A549 (cell line): Measurements from ENCODE around the gene MACF1. TPM values are rescaled to one million over a fixed set of nuclear protein-coding genes. Genes with fewer than 3 reads are reported as not detected.

Source experiments
- ATAC-seq, 2 experiments: fragments of 200-7000 bp in 1 of 2; fragments of >200 bp in 1 of 2; cut with Nextera tagmentation in 1 of 2; cut with Tn5 transposase in 1 of 2; 3 replicates each; pipeline versions ENCODE4 v1.8.0 to v1.9.1; 2018 to 2020; ENCODE audit warnings: mild to moderate bottlenecking in 1 of 2, moderate library complexity in 1 of 2
- CTCF ChIA-PET: fragments of 300-600 bp; sonication (Branson Sonifier 250); formaldehyde crosslinking; extraction: SDS; loops from one replicate; lab custom pipeline; 2021; ENCODE audit warnings: antibody characterized with exemption, inconsistent platforms; lab: Yijun Ruan, JAX
- POLR2A ChIA-PET: fragments of 350-600 bp; formaldehyde crosslinking; extraction: SDS; loops from one replicate; lab custom pipeline; 2021; ENCODE audit warnings: antibody characterized with exemption, inconsistent platforms; lab: Yijun Ruan, JAX
- DNase-seq, 2 experiments: peaks; one replicate each; pipeline versions ENCODE4 v3.0.0 to v3.0.0-alpha.2; 2011 to 2016; ENCODE audit warnings: low read depth in 1 of 2, low spot score in 1 of 2
- FAIRE-seq: peaks from 2 replicates; lab custom pipeline; 2011; peaks lifted over from hg19 to GRCh38; lab: Jason Lieb, UNC
- H3K27ac ChIP-seq, 2 experiments: fragments of >200 bp; sonication (Bioruptor Twin); formaldehyde crosslinking; 3 replicates each; pipeline ENCODE4 v1.5.1; 2016 to 2017
- H3K4me1 ChIP-seq: fragments of >200 bp; sonication (Bioruptor Twin); formaldehyde crosslinking; 3 replicates; pipeline ENCODE4 v1.6.1; 2016
- H3K4me2 ChIP-seq: fragments of >200 bp; sonication (Bioruptor Twin); formaldehyde crosslinking; 3 replicates; pipeline ENCODE4 v1.6.1; 2016
- H3K4me3 ChIP-seq: fragments of >200 bp; sonication (Bioruptor Twin); formaldehyde crosslinking; 3 replicates; pipeline ENCODE4 v1.5.1; 2016
- H3K9me3 ChIP-seq: fragments of >200 bp; sonication (Bioruptor Twin); formaldehyde crosslinking; 3 replicates; pipeline ENCODE4 v1.6.1; 2016
- ATOH8 ChIP-seq: fragments of 250-450 bp; sonication (Bioruptor Pico); IDR thresholded peaks from 2 replicates; pipeline ENCODE4 v1.5.0; 2020; ENCODE audit warnings: low read depth, mild to moderate bottlenecking, moderate library complexity
- BCL3 ChIP-seq: fragments of >200 bp; sonication (Bioruptor Twin); formaldehyde crosslinking; IDR thresholded peaks from 3 replicates; pipeline ENCODE4 v1.6.1; 2016
- CBX2 ChIP-seq: fragments of 200-600 bp; sonication (generic); IDR thresholded peaks from 2 replicates; pipeline ENCODE4 v1.6.1; 2016; ENCODE audit warnings: low read depth, mild to moderate bottlenecking, borderline replicate concordance
- CBX8 ChIP-seq: fragments of 200-600 bp; sonication (generic); IDR thresholded peaks from 2 replicates; pipeline ENCODE4 v1.6.1; 2016
- E2F6 ChIP-seq: IDR thresholded peaks from 2 replicates; pipeline ENCODE4 v1.6.1; 2012; ENCODE audit warnings: low read depth, borderline replicate concordance
- EHF ChIP-seq: fragments of 250-450 bp; sonication (Bioruptor Pico); IDR thresholded peaks from 2 replicates; pipeline ENCODE4 v1.5.0; 2020; ENCODE audit warnings: mild to moderate bottlenecking
- EHMT2 ChIP-seq: fragments of 200-600 bp; sonication (generic); IDR thresholded peaks from 2 replicates; pipeline ENCODE4 v1.6.1; 2016; ENCODE audit warnings: antibody characterized with exemption, low read depth, mild to moderate bottlenecking, moderate library complexity
- FOSL2 ChIP-seq, 2 experiments: fragments of 450-650 bp in 1 of 2; fragments of >200 bp in 1 of 2; sonication (Bioruptor Twin) in 1 of 2; formaldehyde crosslinking; IDR thresholded peaks; 2 replicates each; pipeline versions ENCODE4 v1.5.0 to v1.6.1; 2016 to 2020; ENCODE audit warnings: mild to moderate bottlenecking in 1 of 2, moderate library complexity in 1 of 2
- GATA3 ChIP-seq: IDR thresholded peaks from 2 replicates; pipeline ENCODE4 v1.6.1; 2012; ENCODE audit warnings: borderline replicate concordance
- HDAC2 ChIP-seq: fragments of 200-600 bp; sonication (generic); IDR thresholded peaks from 2 replicates; pipeline ENCODE4 v1.6.1; 2016
- HES2 ChIP-seq: fragments of >200 bp; sonication (Bioruptor Twin); formaldehyde crosslinking; IDR thresholded peaks from 2 replicates; pipeline ENCODE4 v1.6.1; 2016
- HEYL ChIP-seq: fragments of 250-450 bp; sonication (Bioruptor Pico); IDR thresholded peaks from 2 replicates; pipeline ENCODE4 v1.8.0; 2021; ENCODE audit warnings: mild to moderate bottlenecking, moderate library complexity
- HOXA7 ChIP-seq: fragments of 250-450 bp; sonication (Bioruptor Pico); IDR thresholded peaks from 2 replicates; pipeline ENCODE4 v1.5.0; 2020; ENCODE audit warnings: mild to moderate bottlenecking, moderate library complexity
- HOXB13 ChIP-seq: fragments of 250-450 bp; sonication (Bioruptor Pico); IDR thresholded peaks from 2 replicates; pipeline ENCODE4 v1.5.0; 2020; ENCODE audit warnings: low read depth, mild to moderate bottlenecking, moderate library complexity
- JUNB ChIP-seq: fragments of >200 bp; sonication (Bioruptor Twin); formaldehyde crosslinking; IDR thresholded peaks from 2 replicates; pipeline ENCODE4 v1.6.1; 2016
- MAX ChIP-seq: IDR thresholded peaks from 2 replicates; pipeline ENCODE4 v1.6.1; 2012
- PHF8 ChIP-seq: fragments of 200-600 bp; sonication (generic); IDR thresholded peaks from 2 replicates; pipeline ENCODE4 v1.6.1; 2016; ENCODE audit warnings: low read depth, mild to moderate bottlenecking, antibody characterized with exemption, moderate library complexity, borderline replicate concordance
- POLR2A ChIP-seq: IDR thresholded peaks from 2 replicates; pipeline ENCODE4 v1.6.1; 2012; ENCODE audit warnings: mild to moderate bottlenecking, low read length
- RAD21 ChIP-seq, 2 experiments: fragments of >200 bp in 1 of 2; sonication (Bioruptor Twin) in 1 of 2; formaldehyde crosslinking in 1 of 2; IDR thresholded peaks in 1 of 2; conservative IDR thresholded peaks in 1 of 2; 2 replicates in 1 of 2; 3 replicates in 1 of 2; pipeline ENCODE4 v1.6.1; 2012 to 2018; ENCODE audit warnings: inconsistent platforms in 1 of 2
- RCOR1 ChIP-seq: fragments of 150-350 bp; IDR thresholded peaks from 2 replicates; pipeline ENCODE4 v1.6.1; 2014; ENCODE audit warnings: antibody characterized with exemption, low read length, low read depth
- RFX5 ChIP-seq: fragments of 450-650 bp; IDR thresholded peaks from 2 replicates; pipeline ENCODE4 v1.7.1; 2014; ENCODE audit warnings: antibody characterized with exemption, mild to moderate bottlenecking, moderate library complexity
- RNF2 ChIP-seq: fragments of 200-600 bp; sonication (generic); IDR thresholded peaks from 2 replicates; pipeline ENCODE4 v1.6.1; 2016; ENCODE audit warnings: low read depth, mild to moderate bottlenecking, antibody characterized with exemption, moderate library complexity, borderline replicate concordance
- SREBF2 ChIP-seq: fragments of 450-650 bp; IDR thresholded peaks from 2 replicates; pipeline ENCODE4 v1.6.1; 2014; ENCODE audit warnings: mild to moderate bottlenecking, moderate library complexity
- ZFP36 ChIP-seq: fragments of 450-650 bp; IDR thresholded peaks from 2 replicates; pipeline ENCODE4 v1.6.1; 2014; ENCODE audit warnings: borderline replicate concordance; ENCODE audit not compliant: partially characterized antibody
- ZNF302 ChIP-seq: fragments of 250-450 bp; sonication (Bioruptor Pico); IDR thresholded peaks from 2 replicates; pipeline ENCODE4 v1.9.0; 2021; ENCODE audit warnings: inconsistent platforms, mild to moderate bottlenecking, moderate library complexity
- WGBS: methylation state at CpG from one replicate; pipeline ENCODE4 v1.1.6; 2017; ENCODE audit errors: missing lambda C conversion rate; 5-methylcytosine and 5-hydroxymethylcytosine counted together
- polyA plus RNA-seq, 4 experiments: library from polyadenylated mRNA; depleted of rRNA in 3 of 4; stranded (reverse); fragments of >200 nt; fragmentation: RNase III in 1 of 4; extraction: RNeasy Plus Mini Kit Qiagen cat#74134 plus additional on column Dnase treatment in 1 of 4; gene quantifications; 2 replicates in 3 of 4; 3 replicates in 1 of 4; pipeline ENCODE4 v1.2.3, GENCODE V29; 2011 to 2017

Gene MACF1
- polyA plus RNA-seq, 2 of the 4 experiments (the other 2 are of a cell fraction), result 45.7 to 64.2 TPM

- H3K27ac ChIP-seq, result no peak overlapping the region
- TF ChIP-seq SREBF2, result no peak
- TF ChIP-seq HDAC2, result no peak
- no peak for TF ChIP-seq PHF8
- TF ChIP-seq HES2, result no peak
- no peak for TF ChIP-seq RFX5
- TF ChIP-seq E2F6, result no peak
- TF ChIP-seq POLR2A, result no peak
- no peak for TF ChIP-seq RAD21 (conservative IDR thresholded peaks at IDR 0.05 in 1 of 2, IDR thresholded peaks at IDR 0.05 in 1 of 2)
- no peak for TF ChIP-seq ZFP36
- TF ChIP-seq, all 56 proteins: peak for 0
- FAIRE-seq (no peak), DNase-seq (no peak), ATAC-seq (no peak)
- Histone ChIP-seq H3K4me3 (no peak overlapping the region), H3K4me2 (no peak overlapping the region), H3K4me1 (no peaks in the 10 kb centered on the region), H3K9me3 (no peaks in the 10 kb centered on the region)
- ChIA-PET CTCF (interaction anchor here (0.6 to 3.1 kb wide), 4 partner anchors 11 to 186 kb away, joined by 3 to 11 read pairs (median 4); no protein-coding TSS in a partner anchor), POLR2A (no interaction called here)
- WGBS, result 92% methylated on average over 5 of the region's 5 CpGs
Measured at GRCh38 chr1:39288735-39289465, 84.4 kb downstream of the MACF1 start.

- Histone ChIP-seq H3K4me2 (no peak overlapping the region), H3K9me3 (no peaks in the 10 kb centered on the region), H3K4me1 (no peaks in the 10 kb centered on the region), H3K4me3 (no peak overlapping the region), H3K27ac (no peak overlapping the region)
- DNase-seq, result no peak
- ChIA-PET POLR2A (no interaction called here), CTCF (no interaction called here)
- 76% methylated on average over 1 of the region's 1 CpG for WGBS
- no peak for FAIRE-seq
- TF ChIP-seq JUNB (no peak), HDAC2 (no peak), CBX2 (no peak), BCL3 (no peak), EHF (CRISPR knock-in tag) (no peak), ZFP36 (no peak), CBX8 (no peak), HEYL (CRISPR knock-in tag) (no peak), FOSL2 (IDR thresholded peaks at IDR 0.05) (no peak), FOSL2 (CRISPR knock-in tag; IDR thresholded peaks at IDR 0.05) (no peak), HOXB13 (CRISPR knock-in tag) (no peak), RCOR1 (no peak), HOXA7 (CRISPR knock-in tag) (no peak), MAX (no peak), RNF2 (no peak), GATA3 (no peak), E2F6 (no peak), EHMT2 (no peak), ATOH8 (CRISPR knock-in tag) (no peak), ZNF302 (CRISPR knock-in tag) (no peak)
- no peak for ATAC-seq
Measured at GRCh38 chr1:39292401-39292800, 87.9 kb downstream of the MACF1 start.
